GM18508 (cell line): ENCODE data around the gene TMEM248.
"Not testable (repeated sequence)": the region's sequence is repeated elsewhere in the genome, so short reads cannot be mapped to it uniquely, and the experiment has no call there.

Experiments
- ATAC-seq: cut with Tn5 transposase; IDR thresholded peaks from one replicate; pipeline ENCODE4 v1.9.1; 2021; ENCODE audit warnings: moderate number of reproducible peaks; ENCODE audit not compliant: insufficient read depth, unreplicated experiment

The TMEM248 gene

DNA sequence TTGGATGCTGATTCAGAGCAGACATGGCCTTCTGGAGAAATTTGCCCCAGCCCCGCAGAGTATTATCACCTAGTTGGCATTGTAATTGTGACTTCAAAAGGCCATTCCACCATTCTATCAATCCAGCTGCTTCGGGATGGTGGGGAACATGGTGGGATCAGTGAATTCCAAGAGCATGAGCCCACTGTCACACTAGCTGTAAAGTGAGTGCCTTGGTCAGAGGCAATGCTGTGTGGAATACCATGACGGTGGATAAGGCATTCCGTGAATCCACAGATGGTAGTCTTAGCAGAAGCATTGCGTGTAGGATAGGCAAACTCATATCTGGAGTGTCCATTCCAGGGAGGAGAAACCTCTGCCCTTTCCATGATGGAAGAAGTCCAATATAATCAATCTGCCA, 13.3 kb upstream of the TMEM248 start:
- no peak for ATAC-seq

GRCh38 chr7:66908598-66908997, 12.4 kb upstream of the TMEM248 start:
- not testable (repeated sequence) for ATAC-seq

DNA sequence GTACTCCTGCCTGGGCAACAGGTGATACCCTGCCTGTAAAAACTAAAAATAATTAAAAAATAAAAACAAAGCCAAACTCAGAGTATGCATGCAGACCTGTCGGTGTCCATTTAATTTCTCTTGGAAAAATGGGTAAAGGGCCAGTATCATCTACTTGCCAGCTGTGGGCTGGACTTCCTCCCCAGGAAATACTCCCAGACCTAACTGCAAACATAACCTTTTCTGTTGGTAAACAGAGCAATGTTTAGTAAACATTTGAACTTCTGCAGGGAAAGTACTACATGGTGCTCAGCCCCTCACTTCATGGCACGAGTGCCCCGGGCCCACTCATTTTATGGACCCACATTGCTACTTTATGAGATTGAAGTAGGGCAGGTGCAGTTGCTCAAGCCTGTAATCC, 10.2 kb upstream of the TMEM248 start:
- no peak for ATAC-seq

DNA sequence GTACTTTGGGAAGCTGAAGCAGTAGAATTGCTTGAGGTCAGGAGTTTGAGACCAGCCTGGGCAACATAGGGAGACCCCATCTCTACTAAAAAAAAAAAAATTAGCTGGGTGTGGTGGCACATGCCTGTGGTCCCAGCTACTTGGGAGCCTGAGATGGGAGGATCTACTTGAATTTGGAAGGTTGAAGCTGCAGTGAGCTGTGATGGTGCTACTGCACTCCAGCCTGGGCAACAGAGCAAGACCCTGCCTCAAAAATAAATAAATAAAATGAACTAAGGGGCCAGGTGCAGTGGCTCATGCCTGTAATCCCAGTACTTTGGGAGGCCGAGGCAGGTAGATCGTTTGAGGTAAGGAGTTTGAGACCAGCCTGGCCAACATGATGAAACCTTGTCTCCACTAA, 9.8 kb upstream of the TMEM248 start:
- not testable (repeated sequence) for ATAC-seq

- ATAC-seq: no peak
These were observed 8.8 kb upstream of the TMEM248 start for GRCh38 chr7:66912195-66912594.

DNA sequence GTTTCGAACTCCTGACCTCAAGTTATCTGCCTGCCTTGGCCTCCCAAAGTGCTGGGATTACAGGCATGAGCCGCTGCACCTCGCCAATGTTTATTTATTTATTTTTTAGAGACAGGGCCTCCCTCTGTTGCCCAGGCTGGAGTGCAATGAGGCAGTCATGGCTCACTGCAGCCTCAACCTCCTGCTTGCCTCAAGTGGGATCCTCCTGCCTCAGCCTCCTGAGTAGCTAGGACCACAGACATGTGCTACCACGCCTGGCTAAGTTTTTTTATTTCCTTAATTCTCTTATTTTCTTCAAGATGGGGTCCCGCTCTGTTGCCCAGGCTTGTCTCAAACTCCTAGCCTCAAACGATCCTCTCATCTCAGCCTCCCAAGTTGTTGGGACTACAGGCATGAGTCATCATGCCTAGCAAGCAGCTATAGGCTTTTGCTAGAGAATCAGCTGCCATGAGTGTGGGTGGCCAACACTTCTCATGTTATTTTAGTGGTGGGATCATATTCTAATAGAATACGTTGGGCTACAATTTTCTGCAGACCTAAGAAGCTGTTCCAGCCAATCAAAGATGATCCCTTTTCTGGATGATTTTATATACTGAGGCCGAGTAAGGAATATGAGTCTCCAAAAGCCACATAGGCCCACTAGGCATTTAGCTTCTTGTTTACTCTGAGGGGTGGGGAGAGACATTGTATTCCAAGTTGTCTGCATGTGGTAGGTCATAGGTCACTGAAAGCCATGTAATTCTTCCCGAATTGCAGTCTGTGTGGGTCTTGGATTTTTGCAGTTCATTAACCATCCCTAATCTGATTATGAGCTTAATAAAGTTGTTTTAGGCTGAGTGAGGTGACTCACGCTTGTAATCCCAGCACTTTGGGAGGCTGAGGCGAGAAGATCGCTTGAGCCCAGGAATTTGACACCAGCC, 7.6 kb upstream of the TMEM248 start:
- no peak for ATAC-seq

GRCh38 chr7:66917904-66918303, 3.1 kb upstream of the TMEM248 start:
- ATAC-seq: not testable (repeated sequence)

DNA sequence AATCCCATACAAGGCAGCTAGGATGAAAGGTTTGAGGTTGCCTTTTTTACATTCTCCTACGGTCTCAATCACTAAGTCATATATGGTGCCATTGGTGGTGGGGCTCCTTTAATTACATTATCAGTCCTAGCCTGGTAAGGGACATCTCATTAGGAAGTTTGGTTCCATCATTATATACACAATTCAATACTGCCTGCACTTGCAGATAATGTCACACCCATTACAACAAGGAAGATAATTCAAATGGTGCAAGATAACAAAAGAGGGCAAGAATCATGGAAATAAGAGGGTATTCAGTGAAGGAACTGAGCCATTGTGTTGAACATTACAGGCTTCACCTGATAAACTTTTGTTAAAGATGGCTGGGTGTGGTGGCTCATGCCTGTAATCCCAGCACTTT, 1.7 kb upstream of the TMEM248 start:
- no peak for ATAC-seq

- no peak for ATAC-seq
These were observed 1.3 kb upstream of the TMEM248 start for GRCh38 chr7:66919704-66920103.

- no peak for ATAC-seq
These were observed 769 bp upstream of the TMEM248 start for GRCh38 chr7:66920256-66920655.

DNA sequence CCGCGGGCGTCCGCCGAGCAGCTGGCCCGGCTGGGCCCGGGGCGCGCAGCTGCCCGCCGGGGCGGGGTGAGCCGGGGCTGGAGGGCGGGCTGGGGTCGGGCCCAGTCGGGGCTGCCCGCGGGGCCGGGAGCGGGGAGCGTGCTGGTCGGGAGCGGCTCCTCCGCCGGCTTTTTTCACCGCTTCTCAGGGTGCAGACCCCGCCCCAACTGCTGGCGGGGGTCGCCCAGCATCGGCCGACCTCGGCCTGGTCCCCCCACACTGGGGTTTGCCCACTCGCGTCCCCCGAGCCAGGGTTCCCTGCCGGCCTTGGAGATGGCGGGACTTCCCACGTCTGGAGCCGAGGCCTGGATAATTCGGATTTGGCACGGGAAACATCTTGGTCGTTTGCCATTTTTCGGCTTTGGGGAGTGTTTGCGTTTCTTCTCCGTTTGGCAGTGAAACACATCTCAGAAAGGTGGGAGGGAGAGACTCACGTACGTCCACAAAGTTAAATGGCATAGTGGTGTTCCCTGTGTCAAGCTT, 432 bp downstream of the TMEM248 start:
- no peak for ATAC-seq

GRCh38 chr7:66921918-66922486, 977 bp downstream of the TMEM248 start:
- ATAC-seq: peak; percentile 34

DNA sequence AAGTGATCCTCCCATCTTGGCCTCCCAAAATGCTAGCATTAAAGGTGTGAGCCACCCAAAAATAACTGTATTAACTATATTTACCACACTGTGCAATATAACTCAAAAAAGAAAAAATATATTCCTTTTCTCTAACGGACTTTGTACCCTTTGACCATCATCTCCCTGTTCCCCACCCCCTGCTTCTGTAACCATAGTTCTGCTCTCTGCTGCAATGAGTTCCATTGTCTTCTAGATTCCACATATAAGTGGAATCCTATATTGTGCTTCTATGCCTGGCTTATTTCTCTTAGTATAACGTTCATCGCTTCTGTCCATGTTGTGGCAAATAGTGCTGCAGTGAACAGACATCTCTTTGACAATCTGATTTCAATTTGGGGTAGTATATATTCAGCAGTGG, 4.2 kb downstream of the TMEM248 start:
- ATAC-seq: no peak

- ATAC-seq: no peak
These were observed 6.4 kb downstream of the TMEM248 start for GRCh38 chr7:66927348-66927948.

DNA sequence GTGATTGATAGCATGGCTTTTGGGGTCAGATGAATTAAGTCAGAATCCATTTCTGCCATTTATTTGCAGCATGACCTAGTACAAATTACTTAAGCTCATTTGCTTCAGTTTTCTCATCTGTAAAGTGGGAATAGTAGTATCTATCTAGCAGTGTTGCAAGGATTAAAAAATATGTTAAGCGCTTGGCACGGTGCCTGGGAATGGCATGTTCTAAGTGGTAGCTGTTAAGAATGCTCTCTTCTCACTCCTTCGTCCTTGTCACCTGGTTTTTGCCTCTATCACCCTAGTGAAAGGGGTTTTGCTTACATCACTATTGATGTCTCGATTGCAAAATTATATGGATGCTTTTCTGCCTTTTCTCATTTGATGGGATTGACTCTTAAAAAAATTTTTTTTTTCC, 7.4 kb downstream of the TMEM248 start:
- no peak for ATAC-seq

- no peak for ATAC-seq
These were observed 8.1 kb downstream of the TMEM248 start for GRCh38 chr7:66929165-66929564.

DNA sequence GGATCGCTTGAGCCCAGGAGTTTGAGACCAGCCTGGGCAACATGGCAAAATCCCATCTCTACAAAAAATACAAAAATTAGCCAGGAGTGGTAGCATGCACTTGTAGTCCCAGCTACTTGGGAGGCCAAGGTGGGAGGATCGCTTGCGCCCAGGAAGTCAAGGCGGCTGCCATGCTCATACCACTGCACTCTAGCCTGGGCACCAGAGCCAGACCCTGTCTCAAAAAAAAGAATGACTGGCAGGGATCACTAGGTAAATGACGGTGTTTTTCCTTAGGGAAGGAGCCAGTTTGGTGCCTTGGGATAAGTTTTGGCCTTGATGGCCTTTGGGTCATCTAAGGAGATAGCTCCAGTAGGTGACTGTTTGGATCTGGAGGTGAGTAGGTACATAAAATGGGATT, 8.9 kb downstream of the TMEM248 start:
- no peak for ATAC-seq

DNA sequence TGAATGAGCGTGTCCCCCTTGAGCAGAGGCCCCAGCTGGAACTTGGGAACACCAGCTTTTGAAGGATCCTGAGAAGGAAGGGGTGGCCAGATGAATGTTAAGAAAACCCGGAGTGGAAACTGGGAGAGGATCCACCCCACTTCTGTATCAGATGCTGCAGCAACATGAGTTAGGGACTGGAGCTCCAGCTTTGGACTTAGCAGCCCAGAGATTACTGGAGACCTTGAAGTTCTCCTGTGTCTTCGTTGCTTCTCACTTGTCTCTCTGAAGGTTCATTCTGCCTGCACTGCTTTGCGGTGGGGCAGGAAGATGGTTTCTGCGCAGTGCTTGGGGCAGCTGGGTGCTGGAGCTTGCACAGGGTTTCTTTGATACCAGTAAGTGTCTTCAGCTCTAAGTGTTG, 9.3 kb downstream of the TMEM248 start:
- no peak for ATAC-seq

DNA sequence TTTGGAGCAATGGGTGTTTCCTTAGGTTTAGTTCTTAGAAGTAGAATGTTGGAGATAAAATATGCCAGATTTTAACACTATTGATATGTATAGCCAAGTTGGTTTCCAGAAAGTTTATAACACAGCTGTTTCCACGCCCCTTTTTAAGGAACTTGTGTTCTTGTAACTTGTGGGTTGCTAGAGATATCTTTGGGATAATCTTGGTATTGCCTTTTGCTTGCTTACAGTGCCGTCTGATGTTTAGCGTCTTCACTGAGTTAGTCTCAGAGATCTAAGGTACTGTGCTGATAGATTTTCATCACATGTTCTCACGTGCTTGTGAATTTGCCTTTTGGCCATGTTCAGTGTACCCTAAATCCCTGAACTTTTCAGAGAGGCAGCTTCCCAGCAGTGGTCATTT, 12.4 kb downstream of the TMEM248 start:
- ATAC-seq: no peak

DNA sequence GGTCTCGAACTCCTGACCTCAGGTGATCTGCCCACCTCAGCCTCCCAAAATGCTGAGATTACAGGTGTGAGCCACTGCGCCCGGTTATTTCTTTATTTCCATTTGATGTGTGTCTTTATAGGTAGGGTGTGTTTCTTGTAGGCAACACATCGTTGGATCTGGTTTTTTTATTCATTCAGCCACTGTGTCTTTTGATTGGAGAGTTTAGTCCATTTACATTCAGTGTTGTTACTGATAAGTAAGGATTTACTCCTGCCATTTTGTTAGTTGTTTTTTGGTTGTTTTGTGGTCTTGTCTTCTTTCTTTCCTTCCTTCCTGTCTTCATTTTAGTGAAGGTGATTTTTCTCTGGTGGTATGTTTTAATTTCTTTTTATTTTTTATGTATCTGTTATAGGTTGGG, 16.9 kb downstream of the TMEM248 start:
- no peak for ATAC-seq

DNA sequence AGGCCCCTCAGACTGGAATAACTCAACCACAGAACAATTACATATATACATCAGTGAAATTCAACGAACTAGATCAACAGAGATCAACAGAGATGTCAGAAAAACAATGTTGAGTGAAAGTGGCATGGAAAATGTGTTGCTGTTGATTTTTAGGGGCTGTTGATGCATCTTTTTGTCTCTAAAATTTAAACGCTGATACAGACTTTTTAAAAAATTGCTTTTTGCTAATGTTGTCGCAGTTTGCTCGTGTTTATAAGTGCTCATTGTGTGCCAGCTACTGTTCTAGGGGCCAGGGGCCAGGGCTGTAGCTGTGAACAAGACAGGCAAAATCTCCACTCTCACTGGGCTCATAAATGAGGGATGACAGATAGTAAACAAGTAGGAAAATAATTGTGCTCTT, 18.3 kb downstream of the TMEM248 start:
- ATAC-seq: no peak
